Muscle layer of duodenum (tissue), 2 donors: ENCODE data around the gene PPFIBP1.

Source experiments
- H3K27ac ChIP-seq: one replicate; pipeline ENCODE4 v1.7.0; 2013; ENCODE audit warnings: mild to moderate bottlenecking, low read length
- H3K27me3 ChIP-seq: one replicate; pipeline ENCODE4 v1.7.0; 2013; ENCODE audit warnings: low read depth, mild to moderate bottlenecking, control low read depth, low read length
- H3K36me3 ChIP-seq, 2 donors: one replicate each; pipeline ENCODE4 v1.7.0; 2013; ENCODE audit warnings: low read length in 2 of 2, control low read depth in 1 of 2, mild to moderate bottlenecking in 1 of 2; ENCODE audit not compliant: insufficient read depth in 2 of 2, control insufficient read depth in 1 of 2
- H3K4me1 ChIP-seq, 2 donors: one replicate each; pipeline ENCODE4 v1.7.0; 2013; ENCODE audit warnings: low read length in 2 of 2, mild to moderate bottlenecking in 2 of 2, control low read depth in 1 of 2, moderate library complexity in 1 of 2; ENCODE audit not compliant: insufficient read depth in 2 of 2, control insufficient read depth in 1 of 2
- H3K4me3 ChIP-seq, 2 donors: one replicate each; pipeline ENCODE4 v1.7.0; 2013; ENCODE audit warnings: low read length in 2 of 2, low read depth in 1 of 2, mild to moderate bottlenecking in 1 of 2
- H3K9me3 ChIP-seq, 2 donors: one replicate each; pipeline ENCODE4 v1.7.0; 2013; ENCODE audit warnings: low read length in 2 of 2, control low read depth in 1 of 2, mild to moderate bottlenecking in 1 of 2; ENCODE audit not compliant: control insufficient read depth in 1 of 2
- donor health status: healthy.

PPFIBP1 gene

DNA sequence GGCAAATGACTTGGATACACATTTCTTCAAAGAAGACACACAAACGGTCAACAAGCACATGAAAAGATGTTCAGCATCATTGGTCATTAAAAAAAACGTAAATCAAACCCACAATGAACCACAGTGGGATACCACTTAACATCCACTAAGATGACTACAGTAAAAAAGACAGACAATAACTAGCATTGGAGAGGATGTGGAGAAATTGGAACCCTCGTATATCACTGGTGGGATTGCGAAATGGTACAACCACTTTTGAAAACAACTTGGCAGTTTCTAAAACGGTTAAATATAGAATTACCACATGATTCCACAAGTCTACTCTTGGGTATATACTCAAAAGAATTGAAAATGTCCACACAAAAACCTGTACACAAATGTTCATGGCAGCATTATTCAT is 25.2 kb upstream of the PPFIBP1 start:
- no peak overlapping the region for H3K27ac ChIP-seq

DNA sequence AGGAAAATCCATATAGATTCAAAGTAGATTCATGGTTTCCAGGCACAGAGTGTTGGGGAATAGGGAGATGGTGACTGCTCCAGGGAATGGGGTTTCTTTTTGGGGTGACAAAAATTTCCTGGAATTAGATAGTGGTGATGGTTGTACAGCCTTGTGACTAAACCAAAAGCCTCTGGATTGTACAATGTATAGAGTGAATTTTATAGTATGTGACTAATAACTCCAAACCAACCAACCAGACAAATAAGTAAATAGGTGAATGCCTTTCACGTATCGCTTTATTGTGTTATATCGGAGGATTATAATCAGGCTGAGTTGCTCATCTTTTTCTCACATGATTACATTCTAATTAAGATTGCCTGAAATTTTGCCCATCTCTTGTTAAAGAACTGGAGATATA is 24.6 kb upstream of the PPFIBP1 start:
- no peak overlapping the region for H3K4me3 ChIP-seq
- H3K27ac ChIP-seq, result no peak overlapping the region
- no peaks in the 10 kb centered on the region for H3K9me3 ChIP-seq
- H3K4me1 ChIP-seq, result no peaks in the 10 kb centered on the region
- H3K27me3 ChIP-seq, result no peaks in the 10 kb centered on the region
- no peaks in the 10 kb centered on the region for H3K36me3 ChIP-seq

More for the DNA sequence above, 25.2 kb upstream of the PPFIBP1 start:
- Histone ChIP-seq H3K4me1 (no peaks in the 10 kb centered on the region), H3K4me3 (no peak overlapping the region), H3K27me3 (no peaks in the 10 kb centered on the region), H3K36me3 (no peaks in the 10 kb centered on the region), H3K9me3 (no peaks in the 10 kb centered on the region)

DNA sequence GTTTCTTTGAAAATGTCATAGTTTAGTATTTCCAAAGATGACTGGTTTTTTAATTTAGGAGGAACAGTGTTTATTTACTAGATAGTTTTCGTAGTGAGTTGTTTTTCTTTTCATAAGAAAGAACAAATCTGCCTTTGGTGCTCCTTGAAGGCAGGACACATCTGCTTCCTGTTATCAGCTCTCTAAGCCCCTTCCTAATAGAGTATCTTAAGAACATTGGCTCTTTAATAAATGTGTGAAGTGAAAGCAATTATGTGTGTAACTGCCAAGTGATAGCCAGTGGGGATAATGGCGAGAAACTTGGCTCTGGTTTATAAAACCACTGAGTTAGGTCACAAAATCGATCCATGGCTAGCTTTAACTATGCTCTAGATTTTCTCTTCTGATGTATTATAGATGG is 23.5 kb upstream of the PPFIBP1 start:
- Histone ChIP-seq H3K4me1 (peaks cover 0 to 3% of the 10 kb centered on the region in 2 donors), H3K9me3 (no peaks in the 10 kb centered on the region)

DNA sequence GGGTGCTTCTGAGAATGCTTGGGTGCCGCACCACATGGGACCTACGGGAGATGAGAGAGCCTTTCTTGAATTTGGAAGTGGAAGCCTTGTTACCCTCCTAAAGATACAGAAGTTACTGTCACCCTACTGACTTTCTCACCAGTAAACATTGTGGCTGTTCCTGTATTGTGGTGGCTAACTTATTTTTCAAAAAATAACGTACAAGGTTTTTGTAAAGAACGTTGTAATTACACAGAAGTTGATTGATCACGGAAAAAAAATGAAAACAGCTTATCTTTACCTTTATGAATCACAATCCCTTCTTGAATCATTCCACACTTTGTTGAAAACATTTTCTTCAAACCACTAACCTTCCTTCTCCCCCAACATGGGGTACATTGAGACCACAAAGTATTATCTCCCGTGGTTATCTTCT is 22.0 kb upstream of the PPFIBP1 start:
- H3K4me3 ChIP-seq, result no peak overlapping the region
- H3K9me3 ChIP-seq, result peaks cover 0 to 2% of the 10 kb centered on the region in 2 donors
- H3K36me3 ChIP-seq, result no peaks in the 10 kb centered on the region
- no peaks in the 10 kb centered on the region for H3K27me3 ChIP-seq
- H3K27ac ChIP-seq, result no peak overlapping the region
- H3K4me1 ChIP-seq, result peaks cover 0 to 8% of the 10 kb centered on the region in 2 donors

More for the DNA sequence above, 23.5 kb upstream of the PPFIBP1 start:
- H3K27me3 ChIP-seq, result no peaks in the 10 kb centered on the region
- H3K36me3 ChIP-seq, result no peaks in the 10 kb centered on the region
- no peak overlapping the region for H3K27ac ChIP-seq
- H3K4me3 ChIP-seq, result no peak overlapping the region

DNA sequence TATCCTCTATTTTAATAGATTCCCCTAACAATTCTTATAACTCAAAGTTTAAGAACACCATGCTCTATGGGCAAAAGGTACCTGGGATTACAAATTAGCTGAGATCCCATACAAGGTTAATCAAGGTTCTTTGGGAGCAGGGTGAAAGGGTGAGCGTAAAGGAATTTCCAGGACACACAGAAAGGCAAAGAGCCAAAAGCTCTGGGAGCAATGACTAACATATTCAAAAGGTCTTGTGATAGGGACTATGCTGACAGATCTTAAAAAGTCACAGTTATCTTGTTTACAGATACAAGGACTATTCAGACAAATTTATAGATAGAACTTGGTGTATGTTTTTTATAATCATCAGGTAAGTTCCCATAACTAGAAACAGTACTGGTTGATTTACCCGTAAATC is 19.5 kb upstream of the PPFIBP1 start:
- Histone ChIP-seq H3K27ac (no peak overlapping the region), H3K4me1 (peaks cover 0 to 8% of the 10 kb centered on the region in 2 donors), H3K9me3 (peaks cover 0 to 2% of the 10 kb centered on the region in 2 donors), H3K27me3 (no peaks in the 10 kb centered on the region), H3K4me3 (no peak overlapping the region), H3K36me3 (no peaks in the 10 kb centered on the region)

DNA sequence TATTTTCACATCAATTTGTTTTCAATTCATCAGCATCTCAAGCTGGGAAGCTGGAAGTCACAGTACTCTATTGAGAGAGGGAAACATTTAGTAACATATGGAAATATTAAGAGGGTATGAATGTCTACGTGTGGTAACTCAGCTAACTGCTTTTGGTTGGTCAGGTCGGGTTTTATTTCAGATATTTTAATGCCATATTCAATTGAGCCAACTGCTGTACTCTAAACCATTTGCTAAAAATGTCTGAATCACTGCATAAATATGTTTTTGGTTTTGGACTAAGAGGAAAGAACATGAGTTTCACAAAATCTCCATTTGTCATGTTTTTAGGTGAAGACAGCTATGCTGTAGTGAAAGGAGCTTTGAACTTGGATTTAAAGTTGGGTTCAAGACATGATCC is 18.9 kb upstream of the PPFIBP1 start:
- no peaks in the 10 kb centered on the region for H3K27me3 ChIP-seq
- peaks cover 0 to 8% of the 10 kb centered on the region in 2 donors for H3K4me1 ChIP-seq
- H3K36me3 ChIP-seq, result no peaks in the 10 kb centered on the region
- no peak overlapping the region for H3K4me3 ChIP-seq
- H3K27ac ChIP-seq, result no peak overlapping the region
- peaks cover 0 to 2% of the 10 kb centered on the region in 2 donors for H3K9me3 ChIP-seq

DNA sequence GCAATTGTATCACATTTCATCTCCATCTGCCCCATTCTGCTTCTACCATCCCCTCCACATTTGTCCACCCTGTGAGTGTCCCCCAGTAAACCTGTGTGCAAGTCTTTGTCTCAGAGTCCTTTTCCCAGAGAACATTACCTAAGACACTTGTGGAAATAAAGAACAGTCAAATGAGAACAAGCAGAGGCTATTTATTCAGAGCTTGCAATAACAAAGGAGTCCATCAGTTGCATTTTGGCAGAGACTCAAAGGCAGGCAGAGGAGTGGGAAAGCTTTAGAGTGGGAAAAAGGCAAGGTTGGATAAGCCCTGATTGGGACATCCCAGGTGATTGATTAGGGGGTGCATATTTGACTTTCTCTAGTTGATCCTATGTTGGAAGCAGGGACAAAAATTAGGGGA is 18.2 kb upstream of the PPFIBP1 start:
- H3K9me3 ChIP-seq, result peaks cover 0 to 2% of the 10 kb centered on the region in 2 donors
- no peak overlapping the region for H3K27ac ChIP-seq
- no peak overlapping the region for H3K4me3 ChIP-seq
- peaks cover 0 to 9% of the 10 kb centered on the region in 2 donors for H3K4me1 ChIP-seq
- no peaks in the 10 kb centered on the region for H3K27me3 ChIP-seq
- no peaks in the 10 kb centered on the region for H3K36me3 ChIP-seq

DNA sequence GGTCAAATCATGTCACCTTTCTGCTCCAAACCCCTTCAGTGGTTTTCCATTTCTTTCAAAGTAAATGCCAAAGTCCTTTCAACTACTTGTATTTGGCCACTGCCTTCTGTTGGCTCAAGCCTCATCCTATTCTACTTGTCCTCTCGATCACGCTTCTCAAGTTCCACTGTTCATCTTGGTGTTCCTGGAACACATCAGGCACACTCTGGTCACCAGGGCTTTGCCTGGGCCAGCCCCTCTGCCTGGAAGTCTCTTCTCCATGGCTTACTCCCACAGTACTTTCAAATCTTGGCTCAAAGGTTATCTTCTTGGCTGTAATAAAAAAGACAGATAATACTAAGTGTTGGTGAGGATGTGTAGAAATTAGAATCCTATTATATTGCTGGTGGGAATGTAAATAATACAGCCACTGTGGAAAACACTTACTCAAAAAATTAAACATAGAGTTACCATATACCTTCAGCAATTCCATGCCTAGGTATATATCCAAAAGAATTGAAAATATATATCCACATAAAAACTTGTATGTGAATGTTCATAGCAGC is 17.3 kb upstream of the PPFIBP1 start:
- Histone ChIP-seq H3K36me3 (no peaks in the 10 kb centered on the region), H3K27ac (no peak overlapping the region), H3K9me3 (peaks cover 0 to 2% of the 10 kb centered on the region in 2 donors), H3K4me1 (peaks cover 0 to 14% of the 10 kb centered on the region in 2 donors), H3K27me3 (no peaks in the 10 kb centered on the region), H3K4me3 (no peak overlapping the region)

DNA sequence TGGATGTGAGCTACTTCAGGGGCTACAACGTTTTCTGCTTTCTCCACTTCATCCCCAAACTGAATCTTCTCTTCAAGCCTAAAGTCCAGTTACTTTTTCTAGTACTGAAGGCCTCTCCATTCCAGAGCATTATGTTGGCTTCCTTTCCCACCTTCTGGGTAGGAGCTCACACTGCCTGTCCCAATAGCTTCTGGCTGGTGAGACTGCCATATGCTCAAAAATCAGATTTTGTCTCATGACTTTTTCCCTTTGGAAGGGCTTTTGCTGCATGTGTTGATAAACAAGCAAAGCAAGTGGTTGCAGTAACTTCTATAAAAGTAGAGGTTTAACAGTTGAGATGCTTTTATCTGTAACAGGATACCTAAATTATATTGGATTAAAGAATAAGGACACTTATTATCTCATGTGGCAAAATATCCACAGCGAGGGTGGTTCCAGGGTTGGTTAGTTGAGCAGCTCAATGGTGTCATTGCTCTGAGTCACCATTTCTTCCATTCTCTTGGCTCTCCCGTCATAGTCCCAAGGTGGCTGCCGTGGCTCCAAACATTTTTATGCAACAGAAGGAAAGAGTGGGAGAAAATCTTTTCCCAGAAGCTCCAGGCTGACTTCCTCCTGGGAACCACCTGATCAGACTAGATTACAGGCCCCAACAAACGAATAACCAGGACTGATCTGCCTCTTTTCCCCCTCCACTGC is 15.1 kb upstream of the PPFIBP1 start:
- Histone ChIP-seq H3K27ac (no peak overlapping the region), H3K36me3 (no peaks in the 10 kb centered on the region), H3K27me3 (no peaks in the 10 kb centered on the region), H3K4me3 (no peak overlapping the region), H3K4me1 (peaks cover 0 to 14% of the 10 kb centered on the region in 2 donors), H3K9me3 (peaks cover 0 to 2% of the 10 kb centered on the region in 2 donors)

DNA sequence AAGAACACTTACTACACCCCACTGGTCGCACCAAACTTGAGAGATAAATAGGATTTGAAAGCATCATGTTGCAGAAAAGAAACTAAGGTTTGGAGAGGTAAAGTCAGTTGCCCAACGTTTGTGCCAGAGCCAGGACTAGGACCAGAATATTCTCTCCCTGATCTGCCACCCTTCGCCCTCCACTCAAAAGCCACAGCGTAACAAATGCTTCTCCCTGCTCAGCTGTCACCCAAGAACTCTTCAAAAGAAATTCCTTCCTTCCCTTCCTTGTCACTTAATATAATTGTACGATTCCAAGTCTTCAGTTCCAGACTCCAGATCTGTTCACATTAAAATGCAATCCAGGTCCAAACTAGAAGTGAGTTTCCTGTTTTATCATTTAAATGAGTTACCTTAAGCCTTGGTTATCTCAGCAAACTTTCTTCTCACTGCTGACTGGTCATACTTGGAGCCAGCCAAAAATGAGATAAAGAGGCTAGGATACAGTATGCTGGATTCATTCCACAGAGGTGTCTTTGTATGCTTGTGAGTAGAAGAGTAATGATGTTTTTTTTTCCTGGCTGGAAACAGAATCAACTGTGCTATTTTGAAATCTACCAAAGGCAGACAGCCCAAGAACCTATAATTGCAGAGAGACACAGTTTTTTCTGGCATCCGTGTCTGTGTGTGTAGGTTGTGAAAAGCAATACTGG is 12.8 kb upstream of the PPFIBP1 start:
- Histone ChIP-seq H3K4me3 (no peak overlapping the region), H3K27ac (peak overlapping the region; percentile 53), H3K36me3 (no peaks in the 10 kb centered on the region), H3K4me1 (peaks cover 0 to 6% of the 10 kb centered on the region in 2 donors), H3K9me3 (peaks cover 0 to 2% of the 10 kb centered on the region in 2 donors), H3K27me3 (no peaks in the 10 kb centered on the region)

DNA sequence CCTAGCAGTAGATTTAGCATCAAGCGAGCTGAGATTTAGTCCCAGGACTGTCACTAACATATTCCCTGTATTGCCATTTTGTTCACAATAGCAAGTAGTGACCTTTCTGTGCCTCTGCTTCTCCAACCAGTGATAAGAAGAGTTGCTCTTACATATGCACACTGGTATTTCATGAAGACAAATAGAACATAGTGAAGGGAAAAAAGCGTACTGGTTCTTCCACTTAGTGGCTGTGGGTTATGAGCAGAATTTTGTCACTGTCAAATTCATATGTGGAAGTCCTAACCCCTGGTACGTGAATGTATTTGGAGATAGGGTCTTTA is 12.3 kb upstream of the PPFIBP1 start:
- H3K27ac ChIP-seq, result peak overlapping the region; percentile 53
- no peaks in the 10 kb centered on the region for H3K27me3 ChIP-seq
- H3K4me3 ChIP-seq, result no peak overlapping the region
- H3K9me3 ChIP-seq, result peaks cover 0 to under 1% of the 10 kb centered on the region in 2 donors
- peaks cover 0 to 6% of the 10 kb centered on the region in 2 donors for H3K4me1 ChIP-seq
- H3K36me3 ChIP-seq, result no peaks in the 10 kb centered on the region
